Measurements from ENCODE around the gene ARSB. TPM values are rescaled to one million over a fixed set of nuclear protein-coding genes. Genes with fewer than 3 reads are reported as not detected.

Gene ARSB
- total and polyA plus RNA-seq, 12 donors, result 1.7 to 21.4 (median 14.1) TPM

DNA sequence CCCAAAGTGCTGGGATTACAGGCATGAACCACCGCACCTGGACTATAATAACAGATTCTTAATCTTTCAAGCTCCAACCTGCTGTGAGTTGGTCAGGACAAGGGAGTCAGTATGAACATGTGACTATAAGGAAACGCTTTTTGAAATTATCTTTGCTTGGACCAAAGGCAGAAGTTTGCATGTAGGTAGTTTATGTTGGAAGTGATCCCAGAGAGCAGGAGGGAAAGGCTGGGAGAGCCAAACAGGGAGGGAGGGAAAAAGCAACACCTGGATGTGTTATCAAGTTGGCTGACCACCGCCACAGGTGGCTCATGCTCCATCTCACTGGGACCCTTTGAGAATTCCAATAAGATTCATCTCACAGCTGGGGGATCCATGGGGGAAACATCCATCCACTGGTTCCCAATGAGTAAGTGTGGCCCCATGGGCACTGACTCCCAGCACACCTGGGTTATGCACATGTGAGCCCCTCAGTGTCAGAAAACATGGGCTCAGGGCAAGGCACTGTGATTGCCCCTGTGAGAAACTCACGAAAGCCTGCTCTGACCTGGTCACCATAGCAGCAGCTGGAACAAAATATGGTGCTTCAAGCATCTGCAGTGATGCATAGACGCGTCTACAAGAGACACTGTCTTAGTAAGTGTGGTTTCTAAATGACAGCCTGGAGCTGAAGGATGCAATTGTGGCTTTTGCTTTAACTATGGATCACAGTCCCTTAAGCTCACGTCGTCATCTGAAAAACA is 62.1 kb downstream of the ARSB start:
- TF ChIP-seq, protein P1, sequence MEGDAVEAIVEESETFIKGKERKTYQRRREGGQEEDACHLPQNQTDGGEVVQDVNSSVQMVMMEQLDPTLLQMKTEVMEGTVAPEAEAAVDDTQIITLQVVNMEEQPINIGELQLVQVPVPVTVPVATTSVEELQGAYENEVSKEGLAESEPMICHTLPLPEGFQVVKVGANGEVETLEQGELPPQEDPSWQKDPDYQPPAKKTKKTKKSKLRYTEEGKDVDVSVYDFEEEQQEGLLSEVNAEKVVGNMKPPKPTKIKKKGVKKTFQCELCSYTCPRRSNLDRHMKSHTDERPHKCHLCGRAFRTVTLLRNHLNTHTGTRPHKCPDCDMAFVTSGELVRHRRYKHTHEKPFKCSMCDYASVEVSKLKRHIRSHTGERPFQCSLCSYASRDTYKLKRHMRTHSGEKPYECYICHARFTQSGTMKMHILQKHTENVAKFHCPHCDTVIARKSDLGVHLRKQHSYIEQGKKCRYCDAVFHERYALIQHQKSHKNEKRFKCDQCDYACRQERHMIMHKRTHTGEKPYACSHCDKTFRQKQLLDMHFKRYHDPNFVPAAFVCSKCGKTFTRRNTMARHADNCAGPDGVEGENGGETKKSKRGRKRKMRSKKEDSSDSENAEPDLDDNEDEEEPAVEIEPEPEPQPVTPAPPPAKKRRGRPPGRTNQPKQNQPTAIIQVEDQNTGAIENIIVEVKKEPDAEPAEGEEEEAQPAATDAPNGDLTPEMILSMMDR (IDR thresholded peaks at IDR 0.05), result no peak
- no peaks in the 10 kb centered on the region for H3K27me3 ChIP-seq
- DNase-seq (no peak), ATAC-seq (no peak)
- H3K27ac ChIP-seq, result no peak overlapping the region
- H3K9me3 ChIP-seq, result no peaks in the 10 kb centered on the region
- intact Hi-C loops (cut with DNase I), result no loop called here
- WGBS, 2 donors, result 97 to 98% methylated on average over 8 of the region's 8 CpGs
- H3K4me1 ChIP-seq, result peaks cover 0 to 7% (median 0%) of the 10 kb centered on the region in 9 donors
- no peak overlapping the region for H3K4me3 ChIP-seq
- peaks cover 0 to 4% (median 0%) of the 10 kb centered on the region in 9 donors for H3K36me3 ChIP-seq

GRCh38 chr5:78920604-78921003 is 64.5 kb downstream of the ARSB start:
- peak in 7 of 8 donors; percentile 63 to 77 (median 73) for ATAC-seq
- peak in 1 of 2 donors; percentile 34 for DNase-seq
- Histone ChIP-seq H3K4me1 (peaks cover 0 to 7% (median 0%) of the 10 kb centered on the region in 9 donors), H3K27me3 (no peaks in the 10 kb centered on the region), H3K27ac (no peak overlapping the region), H3K36me3 (peaks cover 0 to 4% (median 0%) of the 10 kb centered on the region in 9 donors), H3K4me3 (no peak overlapping the region), H3K9me3 (no peaks in the 10 kb centered on the region)
- intact Hi-C loops (cut with DNase I), result no loop called here
- WGBS, 2 donors, result 69 to 90% methylated on average over 2 of the region's 2 CpGs
- TF ChIP-seq, protein P1 (IDR thresholded peaks at IDR 0.05), result peak in 8 of 9 donors; percentile 9 to 61 (median 44)

DNA sequence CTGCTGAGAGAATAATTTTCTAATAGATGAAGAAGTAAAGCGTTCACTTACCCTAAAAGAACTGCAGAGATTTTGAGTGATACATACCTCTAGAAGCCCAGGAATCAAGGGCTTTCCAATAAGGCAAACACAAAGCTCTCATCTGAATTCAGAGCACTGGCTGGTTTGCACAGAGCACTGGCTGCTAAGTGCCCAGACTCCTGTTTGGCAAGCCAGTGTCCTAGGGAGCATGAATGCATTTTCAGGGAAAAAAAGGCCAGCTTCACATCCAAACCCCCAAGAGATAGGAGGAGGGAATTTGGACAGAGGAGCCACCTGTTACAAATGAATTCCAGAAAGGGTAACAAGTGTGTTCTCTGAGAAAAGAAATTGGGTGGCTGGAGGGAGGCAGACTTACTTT is 65.3 kb downstream of the ARSB start:
- TF ChIP-seq, protein P1 (IDR thresholded peaks at IDR 0.05), result no peak
- H3K36me3 ChIP-seq, result peaks cover 0 to 4% (median 0%) of the 10 kb centered on the region in 9 donors
- DNase-seq (no peak), ATAC-seq (no peak)
- peaks cover 0 to 7% (median 0%) of the 10 kb centered on the region in 9 donors for H3K4me1 ChIP-seq
- WGBS, 2 donors, result 91 to 100% methylated on average over 1 of the region's 1 CpG
- H3K27ac ChIP-seq, result no peak overlapping the region
- H3K27me3 ChIP-seq, result no peaks in the 10 kb centered on the region
- intact Hi-C loops (cut with DNase I), result loop anchor here in 1 of 10 donors (10.0 kb wide), 1 partner anchor 275 kb away; the partner anchor contains the start of gene LHFPL2
- no peak overlapping the region for H3K4me3 ChIP-seq
- H3K9me3 ChIP-seq, result no peaks in the 10 kb centered on the region

DNA sequence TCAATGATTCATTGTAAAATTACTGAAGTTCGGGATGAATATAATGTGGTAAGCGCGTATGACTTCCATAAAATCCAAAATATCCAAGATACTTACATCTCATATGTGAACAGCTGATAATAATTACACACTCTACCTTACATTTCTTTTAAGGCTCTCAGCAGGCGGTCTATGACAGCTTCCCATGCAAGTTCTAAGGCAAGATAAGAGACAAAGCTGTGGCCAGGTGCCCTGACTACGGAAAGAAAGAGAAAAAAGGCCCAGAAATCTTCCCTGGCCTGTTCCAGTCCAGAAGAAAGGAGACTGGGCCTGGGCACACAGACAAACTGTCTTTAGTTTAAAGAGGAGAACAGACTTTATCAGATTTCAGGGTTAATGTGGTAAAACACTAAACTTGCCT is 69.1 kb downstream of the ARSB start:
- peaks cover 0 to 17% (median 0%) of the 10 kb centered on the region in 9 donors for H3K4me1 ChIP-seq
- no peak for ATAC-seq
- intact Hi-C loops (cut with DNase I), result loop anchor here in 1 of 10 donors (10.0 kb wide), 1 partner anchor 271 kb away; the partner anchor contains the start of gene LHFPL2

More for the DNA sequence above, 69.1 kb downstream of the ARSB start:
- H3K36me3 ChIP-seq, result peaks cover 0 to 4% (median 0%) of the 10 kb centered on the region in 9 donors
- TF ChIP-seq, protein P1 (IDR thresholded peaks at IDR 0.05), result no peak
- no peaks in the 10 kb centered on the region for H3K27me3 ChIP-seq
- no peak overlapping the region for H3K27ac ChIP-seq
- no peak overlapping the region for H3K4me3 ChIP-seq
- no peak for DNase-seq
- WGBS, 2 donors, result 75 to 78% methylated on average over 5 of the region's 5 CpGs
- no peaks in the 10 kb centered on the region for H3K9me3 ChIP-seq

Data from heart right ventricle (tissue), 16 donors.